GM13976 (cell line): ENCODE results near the gene WBP11.
"Not testable (repeated sequence)": the region's sequence is repeated elsewhere in the genome, so short reads cannot be mapped to it uniquely, and the experiment has no call there.

ENCODE experiments used
- DNase-seq: peaks from one replicate; pipeline ENCODE4 v3.0.0; 2012; ENCODE audit warnings: low spot score
- in situ Hi-C: fragments of 300-500 bp; cut with MboI; formaldehyde crosslinking; loops from one replicate; pipeline ENCODE4 v1.12.0; 2022; ENCODE audit warnings: low sequenced_read_pairs, mixed read lengths, inconsistent platforms; ENCODE audit not compliant: unreplicated experiment
- TF ChIP-seq, protein P1 (sequence below): IDR thresholded peaks from 2 replicates; pipeline ENCODE4 v1.5.1; 2012; ENCODE audit warnings: borderline replicate concordance, mild to moderate bottlenecking; ENCODE audit not compliant: insufficient read depth; ENCODE audit errors: extremely low read depth, missing control alignments, control extremely low read depth

WBP11 gene

GRCh38 chr12:14766649-14767215, 36.5 kb downstream of the WBP11 start:
- DNase-seq = no peak
- TF ChIP-seq, protein P1, sequence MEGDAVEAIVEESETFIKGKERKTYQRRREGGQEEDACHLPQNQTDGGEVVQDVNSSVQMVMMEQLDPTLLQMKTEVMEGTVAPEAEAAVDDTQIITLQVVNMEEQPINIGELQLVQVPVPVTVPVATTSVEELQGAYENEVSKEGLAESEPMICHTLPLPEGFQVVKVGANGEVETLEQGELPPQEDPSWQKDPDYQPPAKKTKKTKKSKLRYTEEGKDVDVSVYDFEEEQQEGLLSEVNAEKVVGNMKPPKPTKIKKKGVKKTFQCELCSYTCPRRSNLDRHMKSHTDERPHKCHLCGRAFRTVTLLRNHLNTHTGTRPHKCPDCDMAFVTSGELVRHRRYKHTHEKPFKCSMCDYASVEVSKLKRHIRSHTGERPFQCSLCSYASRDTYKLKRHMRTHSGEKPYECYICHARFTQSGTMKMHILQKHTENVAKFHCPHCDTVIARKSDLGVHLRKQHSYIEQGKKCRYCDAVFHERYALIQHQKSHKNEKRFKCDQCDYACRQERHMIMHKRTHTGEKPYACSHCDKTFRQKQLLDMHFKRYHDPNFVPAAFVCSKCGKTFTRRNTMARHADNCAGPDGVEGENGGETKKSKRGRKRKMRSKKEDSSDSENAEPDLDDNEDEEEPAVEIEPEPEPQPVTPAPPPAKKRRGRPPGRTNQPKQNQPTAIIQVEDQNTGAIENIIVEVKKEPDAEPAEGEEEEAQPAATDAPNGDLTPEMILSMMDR = no peak
- in situ Hi-C loops = no loop called here

GRCh38 chr12:14766020-14766419, 37.3 kb downstream of the WBP11 start:
- in situ Hi-C loops = not testable (repeated sequence)

DNA sequence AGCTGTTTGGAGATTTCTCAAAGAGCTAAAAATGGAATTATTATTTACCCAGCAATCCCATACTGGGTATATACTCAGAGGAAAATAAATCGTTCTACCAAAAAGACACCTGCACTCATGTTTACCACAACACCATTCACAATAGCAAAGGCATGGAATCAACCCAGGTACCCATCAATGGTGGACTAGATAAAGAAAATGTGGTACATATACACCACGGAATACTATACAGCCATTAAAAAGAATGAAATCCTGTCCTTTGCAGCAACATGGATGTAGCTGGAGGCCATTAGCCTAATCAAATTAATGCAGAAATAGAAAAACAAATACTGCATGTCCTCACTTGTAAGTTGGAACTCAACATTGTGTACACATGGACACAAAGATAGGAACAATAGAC, 37.9 kb downstream of the WBP11 start:
- DNase-seq = no peak
- TF ChIP-seq, protein P1 = no peak
- in situ Hi-C loops = no loop called here

More at GRCh38 chr12:14766020-14766419, 37.3 kb downstream of the WBP11 start:
- not testable (repeated sequence) for DNase-seq

GRCh38 chr12:14759711-14760280, 43.5 kb downstream of the WBP11 start:
- in situ Hi-C loops, DNase-seq: not testable (repeated sequence)

- TF ChIP-seq, protein P1 = no peak
- in situ Hi-C loops = no loop called here
Observed at GRCh38 chr12:14756334-14757143, 46.7 kb downstream of the WBP11 start.

DNA sequence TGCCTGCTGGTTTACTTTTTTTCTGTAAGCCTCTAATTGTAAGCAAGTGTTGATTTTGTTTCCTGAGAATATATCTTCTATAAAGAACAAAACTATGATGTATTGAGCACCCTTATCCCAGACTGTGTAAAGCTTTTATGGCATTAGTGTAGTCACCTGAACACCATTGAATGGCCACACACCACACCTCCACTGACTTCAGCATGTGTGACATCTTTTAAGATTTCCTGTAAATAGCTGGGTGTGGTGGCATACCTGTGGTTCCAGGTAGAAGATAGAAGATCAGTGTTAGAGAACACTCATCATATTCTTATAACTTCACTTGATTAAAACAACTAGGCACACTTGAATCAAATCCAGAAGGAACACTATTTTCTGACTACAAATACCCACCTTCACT, 51.3 kb downstream of the WBP11 start:
- in situ Hi-C loops = no loop called here
- TF ChIP-seq, protein P1 = no peak
- DNase-seq = no peak

More at GRCh38 chr12:14756334-14757143, 46.7 kb downstream of the WBP11 start:
- DNase-seq = no peak

DNA sequence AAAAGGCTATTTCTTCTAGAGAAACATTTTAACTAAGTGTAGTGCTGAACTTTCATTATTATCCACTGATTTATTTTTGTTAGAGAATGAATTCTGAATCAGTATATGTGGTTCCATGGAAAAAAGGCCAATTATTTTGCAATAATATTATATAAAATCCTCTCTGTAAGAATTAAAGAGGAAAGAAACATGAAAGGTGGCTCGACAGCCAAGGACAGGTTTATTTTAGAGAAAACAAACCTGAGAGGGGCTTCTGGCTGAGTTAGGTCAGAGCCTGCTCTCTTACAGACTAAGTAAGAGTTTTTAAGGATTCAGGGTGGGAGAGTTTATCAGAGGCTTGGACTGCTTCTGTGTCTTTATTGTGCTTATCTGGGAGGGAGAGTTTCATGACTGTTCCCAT, 60.2 kb downstream of the WBP11 start:
- in situ Hi-C loops = no loop called here
- no peak for DNase-seq
- TF ChIP-seq, protein P1 = no peak

DNA sequence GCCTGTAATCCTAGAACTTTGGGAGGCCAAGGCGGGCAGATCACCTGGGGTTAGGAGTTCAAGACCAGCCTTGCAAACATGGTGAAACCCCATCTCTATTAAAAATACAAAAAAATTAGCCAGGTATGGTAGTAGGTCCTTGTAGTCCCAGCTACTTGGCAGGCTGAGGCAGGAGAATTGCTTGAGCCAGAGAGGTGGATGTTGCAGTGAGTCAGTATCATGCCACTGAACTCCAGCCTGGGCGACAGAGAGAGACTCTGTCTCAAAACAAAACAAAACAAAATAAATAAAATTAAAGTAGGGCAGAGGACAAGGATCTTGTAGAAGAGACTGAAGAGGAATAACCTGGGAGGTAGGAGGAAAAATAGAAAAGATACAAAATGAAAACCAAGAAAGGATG, 61.3 kb downstream of the WBP11 start:
- TF ChIP-seq, protein P1 = no peak
- no peak for DNase-seq
- in situ Hi-C loops = no loop called here
